Measurements from ENCODE around the gene ITGA1.

ITGA1 gene

GRCh38 chr5:52746539-52746938 is 41.2 kb upstream of the ITGA1 start:
- TF ChIP-seq CTCF (IDR thresholded peaks at IDR 0.05; ENCODE audit: low read depth, low read length, missing control alignments) = no peak
- DNase-seq (ENCODE audit: extremely low read depth, low read depth) = no peak

DNA sequence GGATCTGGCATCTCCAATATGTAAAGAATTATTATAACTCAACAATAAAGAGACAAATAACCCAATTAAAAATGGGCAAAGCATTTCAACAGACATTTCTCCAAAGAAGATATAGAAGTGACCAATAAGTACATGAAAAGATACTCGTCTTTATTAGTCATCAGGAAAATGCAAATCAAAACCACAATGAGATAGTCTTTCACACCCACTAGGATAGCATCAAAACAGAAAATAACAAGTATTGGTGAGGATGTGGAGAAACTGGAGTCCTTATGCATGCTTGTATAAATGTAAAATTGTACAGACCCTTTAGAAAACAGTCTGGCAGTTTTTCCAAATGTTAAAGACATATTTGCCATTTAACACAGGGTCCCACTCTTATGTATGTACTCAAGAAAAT is 39.1 kb upstream of the ITGA1 start:
- no peak for DNase-seq (ENCODE audit: extremely low read depth, low read depth)
- TF ChIP-seq CTCF (IDR thresholded peaks at IDR 0.05; ENCODE audit: low read depth, low read length, missing control alignments) = no peak
- no peak overlapping the region for H3K4me3 ChIP-seq (replicated peaks; ENCODE audit: low read depth, low read length)

More at GRCh38 chr5:52746539-52746938, 41.2 kb upstream of the ITGA1 start:
- H3K4me3 ChIP-seq (replicated peaks; ENCODE audit: low read depth, low read length) = no peak overlapping the region

DNA sequence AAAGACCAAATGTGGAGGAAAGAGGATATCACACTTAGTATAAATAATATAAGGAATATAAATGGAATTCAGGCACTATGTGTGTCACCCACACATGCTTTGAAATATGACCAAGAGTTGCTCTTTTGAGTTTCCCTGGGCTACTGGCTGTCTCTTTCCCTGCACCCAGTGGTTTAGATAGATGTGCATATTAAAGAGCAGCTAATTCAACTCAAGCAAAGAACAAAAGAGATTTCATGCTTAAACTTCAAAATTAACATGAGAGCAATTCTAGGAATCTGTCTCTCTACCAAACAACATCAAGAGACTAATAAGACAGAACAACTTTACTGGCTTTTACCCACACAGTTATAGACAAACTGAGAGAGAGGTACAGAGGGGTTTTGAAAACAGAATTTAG is 38.0 kb upstream of the ITGA1 start:
- no peak overlapping the region for H3K4me3 ChIP-seq (replicated peaks; ENCODE audit: low read depth, low read length)
- TF ChIP-seq CTCF (IDR thresholded peaks at IDR 0.05; ENCODE audit: low read depth, low read length, missing control alignments) = no peak
- DNase-seq (ENCODE audit: extremely low read depth, low read depth) = no peak

- no peak for DNase-seq (ENCODE audit: extremely low read depth, low read depth)
- no peak for TF ChIP-seq CTCF (IDR thresholded peaks at IDR 0.05; ENCODE audit: low read depth, low read length, missing control alignments)
- no peak overlapping the region for H3K4me3 ChIP-seq (replicated peaks; ENCODE audit: low read depth, low read length)
These were observed 36.6 kb upstream of the ITGA1 start for GRCh38 chr5:52751137-52751536.

DNA sequence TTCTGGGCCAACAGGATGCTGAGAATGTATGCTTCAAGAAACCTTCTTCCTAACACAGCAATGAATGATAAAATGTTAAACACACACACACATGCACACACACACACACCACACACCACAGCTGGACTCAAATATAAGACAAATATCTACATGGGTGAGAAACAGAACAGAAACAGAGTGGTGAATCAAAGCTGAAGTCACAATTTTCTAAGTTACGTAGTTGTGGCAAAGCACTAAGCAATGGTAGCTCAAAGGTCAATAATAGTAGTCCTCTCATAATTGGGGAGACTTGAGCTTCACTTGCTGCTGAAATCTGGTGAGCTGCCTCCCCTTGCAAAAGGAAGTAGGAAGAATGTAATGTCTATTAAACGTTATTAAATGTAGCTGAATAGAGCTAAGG is 33.7 kb upstream of the ITGA1 start:
- DNase-seq (ENCODE audit: extremely low read depth, low read depth) = no peak
- H3K4me3 ChIP-seq (replicated peaks; ENCODE audit: low read depth, low read length) = no peak overlapping the region
- no peak for TF ChIP-seq CTCF (IDR thresholded peaks at IDR 0.05; ENCODE audit: low read depth, low read length, missing control alignments)

DNA sequence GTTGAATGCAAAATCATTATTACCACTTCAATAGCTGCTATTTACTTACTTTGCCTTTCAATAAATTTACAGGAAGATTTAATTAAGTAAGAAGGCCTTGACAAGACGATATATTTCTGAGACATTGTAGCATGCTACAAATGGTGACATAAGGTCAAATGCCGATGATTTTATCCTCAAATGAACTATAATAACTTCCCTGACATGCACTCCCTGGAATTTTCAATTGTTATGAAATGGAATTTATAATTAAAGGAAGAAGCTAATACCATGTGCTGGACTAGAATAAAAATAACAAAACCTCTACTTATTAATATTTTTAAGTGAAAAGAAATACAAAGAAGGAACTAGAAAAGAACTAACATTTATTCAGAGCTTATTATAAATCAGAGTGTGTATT is 30.2 kb upstream of the ITGA1 start:
- no peak overlapping the region for H3K4me3 ChIP-seq (replicated peaks; ENCODE audit: low read depth, low read length)
- no peak for DNase-seq (ENCODE audit: extremely low read depth, low read depth)
- no peak for TF ChIP-seq CTCF (IDR thresholded peaks at IDR 0.05; ENCODE audit: low read depth, low read length, missing control alignments)

DNA sequence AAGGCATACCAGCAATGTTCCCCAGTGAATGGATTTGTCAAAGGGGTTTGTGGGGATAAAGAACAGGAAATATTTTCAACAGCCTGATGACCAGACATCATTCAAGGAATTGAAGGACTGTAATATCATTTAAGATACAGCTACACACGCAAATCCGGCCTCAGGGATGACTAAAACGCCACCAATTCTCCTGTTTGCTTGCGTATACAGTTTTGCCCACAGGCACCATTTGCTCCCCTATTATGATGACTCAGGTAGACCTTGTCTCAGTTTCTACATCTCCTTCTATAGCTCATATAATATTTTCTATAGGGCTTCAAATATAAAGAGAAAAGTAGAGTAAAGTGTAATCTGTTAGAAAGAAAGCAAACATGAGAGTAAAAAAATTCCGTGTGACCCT is 29.7 kb upstream of the ITGA1 start:
- TF ChIP-seq CTCF (IDR thresholded peaks at IDR 0.05; ENCODE audit: low read depth, low read length, missing control alignments) = no peak
- DNase-seq (ENCODE audit: extremely low read depth, low read depth) = no peak

More for the DNA sequence above, 29.7 kb upstream of the ITGA1 start:
- H3K4me3 ChIP-seq (replicated peaks; ENCODE audit: low read depth, low read length) = no peak overlapping the region
